GM21576 (cell line): ENCODE data around the gene TRIM39.
"Not testable (repeated sequence)": the region's sequence is repeated elsewhere in the genome, so short reads cannot be mapped to it uniquely, and the experiment has no call there.

Source experiments
- ATAC-seq: cut with Tn5 transposase; IDR thresholded peaks from one replicate; pipeline ENCODE4 v1.9.1; 2021; ENCODE audit warnings: mild to moderate bottlenecking, moderate library complexity; ENCODE audit not compliant: unreplicated experiment

TRIM39 gene

DNA sequence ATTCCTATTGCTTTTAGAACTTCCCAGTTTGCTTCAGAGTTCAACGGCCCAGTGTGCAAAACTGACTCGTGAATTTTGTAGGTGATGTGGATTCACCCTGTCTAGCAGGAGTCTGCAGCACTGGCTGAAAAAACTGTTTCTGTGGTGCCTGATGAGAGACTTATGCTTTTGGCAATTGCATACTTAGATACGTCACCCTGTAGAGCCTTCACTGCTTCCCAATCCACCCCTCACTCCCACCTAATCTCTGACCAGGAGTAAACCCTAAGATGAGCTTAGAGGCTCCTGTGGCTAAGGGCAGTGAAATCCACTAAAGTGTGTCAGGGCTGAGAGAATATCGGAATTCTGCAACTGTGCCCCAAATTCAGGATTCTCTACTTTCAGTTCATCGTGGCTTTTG lies 32.5 kb downstream of the TRIM39 start:
- no peak for ATAC-seq

DNA sequence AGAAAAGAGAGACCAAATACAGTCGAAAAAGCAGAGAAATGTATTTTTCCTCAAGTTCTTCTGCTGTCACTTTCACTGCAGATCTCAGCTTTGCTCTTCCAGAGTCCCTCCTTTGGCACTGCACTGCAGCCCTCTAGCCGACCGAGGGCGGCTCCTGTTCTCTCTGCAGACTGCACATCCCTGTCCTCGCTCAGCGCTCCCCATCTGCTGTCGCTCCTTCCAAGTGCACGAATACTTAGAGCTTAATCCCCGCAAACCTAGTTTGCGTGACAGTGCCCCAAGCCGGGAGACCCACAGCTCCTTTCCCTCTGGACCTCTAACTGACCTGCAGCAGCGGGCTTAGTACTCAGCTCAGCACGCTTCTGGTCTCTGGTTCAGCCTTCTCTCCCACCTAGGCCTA lies 33.4 kb downstream of the TRIM39 start:
- ATAC-seq, result no peak

DNA sequence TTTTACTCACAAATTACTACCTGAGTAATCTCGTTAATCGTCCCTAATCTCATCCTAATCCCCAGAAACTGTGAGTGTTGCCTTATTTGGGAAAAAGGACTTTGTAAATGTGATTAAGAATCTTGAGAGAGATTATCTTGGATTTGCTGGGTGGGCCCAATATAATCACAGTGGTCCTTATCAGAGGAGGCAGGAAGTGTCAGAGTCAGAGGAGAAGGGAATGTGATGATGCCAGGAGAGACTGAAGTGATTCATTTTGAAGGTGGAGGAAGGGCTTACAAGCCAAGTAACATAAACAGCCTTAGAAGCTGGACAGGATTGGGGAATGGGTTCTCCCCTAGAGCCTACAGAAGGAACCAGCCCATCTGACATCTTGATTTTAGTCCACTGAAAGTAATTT lies 34.9 kb downstream of the TRIM39 start:
- ATAC-seq, result no peak

DNA sequence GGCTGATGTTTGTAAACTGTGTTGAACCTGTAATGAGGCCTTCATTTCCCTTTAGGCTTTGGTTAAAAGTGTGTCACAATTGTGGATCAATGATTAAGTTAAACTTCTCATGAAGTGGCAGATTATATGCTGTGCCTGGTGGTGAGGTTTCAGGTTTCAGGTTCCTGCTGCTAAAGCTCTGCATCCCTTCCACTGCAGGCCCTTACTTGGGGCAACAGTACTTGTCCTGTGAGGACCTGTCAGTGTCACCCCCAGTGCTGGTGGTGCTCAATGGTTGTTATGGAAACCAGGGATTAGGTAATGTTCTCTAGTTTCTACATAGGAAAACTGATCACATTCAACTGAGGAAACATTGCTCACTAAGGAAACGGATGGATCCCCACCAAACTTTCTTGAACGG lies 36.7 kb downstream of the TRIM39 start:
- ATAC-seq, result no peak

DNA sequence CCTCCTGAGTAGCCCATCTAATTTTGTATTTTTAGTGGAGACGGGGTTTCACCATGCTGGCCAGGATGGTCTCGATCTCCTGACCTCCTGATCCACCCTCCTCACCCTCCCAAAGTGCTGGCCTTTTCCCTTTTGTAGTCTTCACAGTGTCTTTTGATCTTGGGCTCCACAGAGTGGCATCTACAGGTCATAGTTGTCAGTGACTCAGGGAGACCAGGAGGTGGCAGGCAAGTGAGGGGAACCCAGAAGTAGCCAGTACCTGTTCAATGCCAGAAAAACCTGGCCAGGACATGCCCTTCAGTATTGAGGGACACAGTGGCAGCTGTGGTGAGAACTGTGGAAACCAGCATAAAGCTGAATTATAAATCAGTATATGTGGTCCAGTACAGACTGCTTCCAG lies 37.9 kb downstream of the TRIM39 start:
- ATAC-seq, result no peak

DNA sequence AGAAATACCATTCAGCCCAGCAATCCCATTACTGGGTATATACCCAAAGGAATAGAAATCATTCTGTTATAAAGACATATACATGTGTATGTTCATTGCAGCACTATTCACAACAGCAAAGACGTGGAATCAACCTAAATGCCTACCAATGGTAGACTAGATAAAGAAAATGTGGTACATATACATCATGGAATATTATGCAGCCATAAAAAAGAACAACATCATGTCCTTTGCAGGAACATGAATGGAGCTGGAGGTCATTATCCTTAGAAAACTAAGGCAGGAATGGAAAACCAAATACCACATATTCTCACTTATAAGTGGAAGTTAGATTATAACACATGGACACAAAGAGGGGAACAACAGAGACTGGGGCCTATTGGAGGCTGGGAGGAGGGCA lies 42.6 kb downstream of the TRIM39 start:
- ATAC-seq, result not testable (repeated sequence)

DNA sequence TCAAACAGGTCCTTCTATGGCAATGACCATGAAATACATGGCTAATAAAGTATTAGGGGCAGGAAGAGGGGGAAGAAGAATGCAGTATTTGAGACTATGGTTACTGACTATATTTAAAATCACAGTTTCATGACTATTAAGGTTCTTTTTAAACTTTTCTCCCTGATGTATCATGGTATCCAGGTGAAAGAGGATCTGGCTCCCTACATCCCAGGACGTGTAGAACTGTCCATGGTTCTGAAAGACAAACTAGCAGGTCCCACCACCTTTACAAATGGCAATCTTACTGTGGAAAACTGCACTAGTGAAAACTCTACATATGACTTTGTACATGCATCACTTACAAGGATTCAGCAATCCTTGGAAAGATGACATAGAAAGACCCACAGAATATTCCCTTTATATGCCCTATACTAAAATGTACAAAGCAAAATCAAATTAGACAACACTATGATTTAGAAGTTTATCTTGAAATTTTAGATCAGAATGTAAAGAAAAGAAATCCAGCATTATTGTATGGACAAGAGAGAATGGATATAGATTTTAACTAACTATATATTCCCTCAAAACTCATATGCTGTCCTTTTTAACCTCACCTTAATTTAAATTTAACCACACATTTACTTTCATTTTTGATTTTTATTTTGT lies 51.7 kb downstream of the TRIM39 start:
- ATAC-seq, result no peak

DNA sequence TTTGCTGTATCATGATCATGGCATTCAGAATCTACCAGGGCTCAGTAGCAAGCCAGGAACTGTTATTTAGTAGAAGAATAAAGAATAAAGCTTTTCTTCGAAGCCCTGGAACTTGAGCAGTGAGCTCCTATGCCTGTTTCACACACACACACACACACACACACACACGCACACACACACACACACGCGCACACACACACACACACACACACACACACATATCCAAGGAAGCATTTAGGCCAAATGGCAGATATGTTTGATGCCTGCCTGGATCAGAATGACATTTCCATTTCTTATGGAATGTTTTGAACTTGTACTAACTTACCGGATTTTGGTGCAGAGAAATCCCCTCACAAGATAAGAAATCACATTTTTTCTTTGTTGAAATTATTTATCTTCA lies 53.7 kb downstream of the TRIM39 start:
- no peak for ATAC-seq

DNA sequence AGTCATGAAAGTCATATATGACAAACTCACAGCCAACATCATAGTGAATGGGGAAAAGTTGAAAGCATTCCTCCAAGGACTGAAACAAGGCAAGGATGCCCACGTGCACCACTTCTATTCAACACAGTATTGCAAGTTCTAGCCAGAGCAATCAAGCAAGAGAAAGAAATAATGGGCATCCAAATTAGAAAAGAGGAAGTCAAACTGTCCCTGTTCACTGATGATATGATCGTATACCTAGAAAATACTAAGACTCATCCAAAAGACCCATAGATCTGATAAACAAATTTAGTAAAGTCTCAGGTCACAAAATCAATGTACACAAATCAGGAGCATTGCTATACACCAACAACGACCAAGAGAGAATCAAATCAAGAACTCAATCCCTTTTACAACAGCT lies 59.4 kb downstream of the TRIM39 start:
- ATAC-seq, result no peak

DNA sequence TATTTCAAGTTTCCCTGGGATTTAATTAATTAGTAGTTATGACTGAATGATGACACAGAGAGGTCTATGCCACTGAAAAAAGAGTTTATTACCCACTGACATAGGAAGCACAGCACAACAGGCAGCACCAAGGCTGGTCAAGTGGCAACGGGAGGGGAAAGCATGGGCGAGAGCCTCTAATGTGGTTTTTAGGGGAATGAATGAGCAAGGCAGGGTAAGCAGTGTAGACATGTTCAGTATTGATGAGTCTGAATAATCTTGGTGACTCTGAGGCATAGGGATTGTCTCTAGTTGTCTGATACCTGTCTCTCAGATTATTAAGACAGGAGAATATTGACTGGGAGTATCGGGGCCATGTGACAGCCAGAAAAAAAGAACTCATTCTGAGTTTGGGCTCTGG lies 64.5 kb downstream of the TRIM39 start:
- no peak for ATAC-seq
